ENCODE results near the gene SCCPDH. TPM values are rescaled to one million over a fixed set of nuclear protein-coding genes. Genes with fewer than 3 reads are reported as not detected.
A peak's percentile ranks its signal among the peaks of the same experiment; 100 is the strongest.
"Not testable (repeated sequence)": the region's sequence is repeated elsewhere in the genome, so short reads cannot be mapped to it uniquely, and the experiment has no call there.

SCCPDH gene
- total RNA-seq, 1 donor from 2014 or later, result 23.5 TPM

GRCh38 chr1:246733704-246734103 lies 9.5 kb downstream of the SCCPDH start:
- intact Hi-C loops (cut with micrococcal nuclease), result no loop called here
- Mint-ChIP-seq H3K36me3 (ENCODE audit: low read depth) (peaks cover 46% of the 10 kb centered on the region), H3K27me3 (ENCODE audit: insufficient read depth) (no peaks in the 10 kb centered on the region), H3K9me3 (peaks cover 18% of the 10 kb centered on the region), H3K27ac (peak overlapping the region; percentile 2), H3K4me1 (ENCODE audit: low read depth) (peaks cover 7% of the 10 kb centered on the region), H3K4me3 (no peak overlapping the region)
- no peak for DNase-seq (ENCODE audit: low spot score)

GRCh38 chr1:246734866-246735265 lies 10.7 kb downstream of the SCCPDH start:
- Mint-ChIP-seq H3K4me1 (ENCODE audit: low read depth) (peaks cover 7% of the 10 kb centered on the region), H3K9me3 (peaks cover 9% of the 10 kb centered on the region), H3K27ac (no peak overlapping the region), H3K4me3 (no peak overlapping the region), H3K36me3 (ENCODE audit: low read depth) (peaks cover 42% of the 10 kb centered on the region), H3K27me3 (ENCODE audit: insufficient read depth) (no peaks in the 10 kb centered on the region)
- intact Hi-C loops (cut with micrococcal nuclease), result no loop called here
- no peak for DNase-seq (ENCODE audit: low spot score)

GRCh38 chr1:246735735-246736134 lies 11.5 kb downstream of the SCCPDH start:
- Mint-ChIP-seq H3K36me3 (ENCODE audit: low read depth) (peaks cover 35% of the 10 kb centered on the region), H3K27me3 (ENCODE audit: insufficient read depth) (no peaks in the 10 kb centered on the region), H3K27ac (no peak overlapping the region), H3K9me3 (peaks cover 4% of the 10 kb centered on the region), H3K4me3 (no peak overlapping the region), H3K4me1 (ENCODE audit: low read depth) (peaks cover 7% of the 10 kb centered on the region)
- no peak for DNase-seq (ENCODE audit: low spot score)
- intact Hi-C loops (cut with micrococcal nuclease), result no loop called here

- peaks cover 18% of the 10 kb centered on the region for H3K36me3 Mint-ChIP-seq (ENCODE audit: low read depth)
These were observed 18.2 kb downstream of the SCCPDH start for GRCh38 chr1:246742396-246742795.

GRCh38 chr1:246746155-246746554 lies 21.9 kb downstream of the SCCPDH start:
- H3K4me1 Mint-ChIP-seq (ENCODE audit: low read depth); H3K4me3 Mint-ChIP-seq; intact Hi-C loops (cut with micrococcal nuclease); DNase-seq (ENCODE audit: low spot score); H3K27ac Mint-ChIP-seq; H3K9me3 Mint-ChIP-seq; H3K27me3 Mint-ChIP-seq (ENCODE audit: insufficient read depth); H3K36me3 Mint-ChIP-seq (ENCODE audit: low read depth): not testable (repeated sequence)

More at GRCh38 chr1:246742396-246742795, 18.2 kb downstream of the SCCPDH start:
- DNase-seq (ENCODE audit: low spot score), result no peak
- no peaks in the 10 kb centered on the region for H3K27me3 Mint-ChIP-seq (ENCODE audit: insufficient read depth)
- no peak overlapping the region for H3K27ac Mint-ChIP-seq
- H3K4me3 Mint-ChIP-seq, result no peak overlapping the region
- H3K4me1 Mint-ChIP-seq (ENCODE audit: low read depth), result no peaks in the 10 kb centered on the region
- intact Hi-C loops (cut with micrococcal nuclease), result no loop called here
- peaks cover 6% of the 10 kb centered on the region for H3K9me3 Mint-ChIP-seq

GRCh38 chr1:246748006-246748405 lies 23.8 kb downstream of the SCCPDH start:
- Mint-ChIP-seq H3K4me3 (no peak overlapping the region), H3K4me1 (ENCODE audit: low read depth) (no peaks in the 10 kb centered on the region), H3K27ac (no peak overlapping the region), H3K36me3 (ENCODE audit: low read depth) (no peaks in the 10 kb centered on the region), H3K9me3 (no peaks in the 10 kb centered on the region), H3K27me3 (ENCODE audit: insufficient read depth) (no peaks in the 10 kb centered on the region)
- DNase-seq (ENCODE audit: low spot score), result no peak
- intact Hi-C loops (cut with micrococcal nuclease), result no loop called here

- Mint-ChIP-seq H3K27ac (no peak overlapping the region), H3K36me3 (ENCODE audit: low read depth) (no peaks in the 10 kb centered on the region), H3K4me3 (no peak overlapping the region), H3K4me1 (ENCODE audit: low read depth) (no peaks in the 10 kb centered on the region), H3K27me3 (ENCODE audit: insufficient read depth) (no peaks in the 10 kb centered on the region), H3K9me3 (no peaks in the 10 kb centered on the region)
- intact Hi-C loops (cut with micrococcal nuclease), result no loop called here
- no peak for DNase-seq (ENCODE audit: low spot score)
These were observed 24.7 kb downstream of the SCCPDH start for GRCh38 chr1:246748867-246749266.

- no peaks in the 10 kb centered on the region for H3K9me3 Mint-ChIP-seq
- no peaks in the 10 kb centered on the region for H3K36me3 Mint-ChIP-seq (ENCODE audit: low read depth)
- no peaks in the 10 kb centered on the region for H3K4me1 Mint-ChIP-seq (ENCODE audit: low read depth)
- no peaks in the 10 kb centered on the region for H3K27me3 Mint-ChIP-seq (ENCODE audit: insufficient read depth)
- H3K27ac Mint-ChIP-seq, result no peak overlapping the region
- intact Hi-C loops (cut with micrococcal nuclease), result no loop called here
- DNase-seq (ENCODE audit: low spot score), result no peak
- no peak overlapping the region for H3K4me3 Mint-ChIP-seq
These were observed 26.5 kb downstream of the SCCPDH start for GRCh38 chr1:246750752-246751151.

- H3K4me3 Mint-ChIP-seq, result no peak overlapping the region
- no peaks in the 10 kb centered on the region for H3K4me1 Mint-ChIP-seq (ENCODE audit: low read depth)
- H3K27me3 Mint-ChIP-seq (ENCODE audit: insufficient read depth), result no peaks in the 10 kb centered on the region
- no peaks in the 10 kb centered on the region for H3K9me3 Mint-ChIP-seq
- H3K27ac Mint-ChIP-seq, result no peak overlapping the region
- no peaks in the 10 kb centered on the region for H3K36me3 Mint-ChIP-seq (ENCODE audit: low read depth)
- DNase-seq (ENCODE audit: low spot score), result peak; percentile 27
- intact Hi-C loops (cut with micrococcal nuclease), result loop anchor here (1.0 kb wide), 1 partner anchor 257 kb away; no protein-coding TSS in a partner anchor
These were observed 29.7 kb downstream of the SCCPDH start for GRCh38 chr1:246753670-246754535.

GRCh38 chr1:246755419-246755818 lies 31.2 kb downstream of the SCCPDH start:
- intact Hi-C loops (cut with micrococcal nuclease), result no loop called here
- no peak overlapping the region for H3K27ac Mint-ChIP-seq
- H3K27me3 Mint-ChIP-seq (ENCODE audit: insufficient read depth), result no peaks in the 10 kb centered on the region
- no peaks in the 10 kb centered on the region for H3K4me1 Mint-ChIP-seq (ENCODE audit: low read depth)
- no peaks in the 10 kb centered on the region for H3K9me3 Mint-ChIP-seq
- DNase-seq (ENCODE audit: low spot score), result no peak
- H3K4me3 Mint-ChIP-seq, result no peak overlapping the region
- peaks cover under 1% of the 10 kb centered on the region for H3K36me3 Mint-ChIP-seq (ENCODE audit: low read depth)

- no peak for DNase-seq (ENCODE audit: low spot score)
- H3K27ac Mint-ChIP-seq, result no peak overlapping the region
- H3K27me3 Mint-ChIP-seq (ENCODE audit: insufficient read depth), result no peaks in the 10 kb centered on the region
- intact Hi-C loops (cut with micrococcal nuclease), result no loop called here
- peaks cover 9% of the 10 kb centered on the region for H3K36me3 Mint-ChIP-seq (ENCODE audit: low read depth)
- no peaks in the 10 kb centered on the region for H3K9me3 Mint-ChIP-seq
- no peak overlapping the region for H3K4me3 Mint-ChIP-seq
- no peaks in the 10 kb centered on the region for H3K4me1 Mint-ChIP-seq (ENCODE audit: low read depth)
These were observed 36.5 kb downstream of the SCCPDH start for GRCh38 chr1:246760422-246761347.

- Mint-ChIP-seq H3K4me1 (ENCODE audit: low read depth) (no peaks in the 10 kb centered on the region), H3K9me3 (no peaks in the 10 kb centered on the region), H3K27ac (no peak overlapping the region), H3K4me3 (no peak overlapping the region), H3K27me3 (ENCODE audit: insufficient read depth) (no peaks in the 10 kb centered on the region), H3K36me3 (ENCODE audit: low read depth) (peaks cover 9% of the 10 kb centered on the region)
- DNase-seq (ENCODE audit: low spot score), result no peak
- intact Hi-C loops (cut with micrococcal nuclease), result no loop called here
These were observed 37.2 kb downstream of the SCCPDH start for GRCh38 chr1:246761396-246761795.

- no peaks in the 10 kb centered on the region for H3K4me1 Mint-ChIP-seq (ENCODE audit: low read depth)
- H3K27ac Mint-ChIP-seq, result no peak overlapping the region
- H3K4me3 Mint-ChIP-seq, result no peak overlapping the region
- intact Hi-C loops (cut with micrococcal nuclease), result no loop called here
- no peaks in the 10 kb centered on the region for H3K27me3 Mint-ChIP-seq (ENCODE audit: insufficient read depth)
- peaks cover 11% of the 10 kb centered on the region for H3K36me3 Mint-ChIP-seq (ENCODE audit: low read depth)
- no peaks in the 10 kb centered on the region for H3K9me3 Mint-ChIP-seq
- DNase-seq (ENCODE audit: low spot score), result no peak
These were observed 41.3 kb downstream of the SCCPDH start for GRCh38 chr1:246765521-246765920.

Data from activated T-helper 1 cell treated with anti-CD3 and anti-CD28 coated beads, Interleukin-12 subunit alpha, Interleukin-12 subunit beta, Interleukin-2, Interleukin-4 antibody, amounts not matched to agents 30 ng/mL and 10 ng/mL and 1 ng/mL, durations not matched to agents 14 hours and 24 hours and 36 hours (primary cell).